ENCODE measurements around the gene FOXC1.

FOXC1 gene

GRCh38 chr6:1609648-1610496 lies at the start of gene FOXC1:
Gene FOXC1, plus strand, starts transcription at chr6:1609915. Its CDS starts 531 bp downstream, at chr6:1610446.
- peak within 1 kb of the TSS; percentile 82 for H3K4me3 Mint-ChIP-seq
- no peaks in the 10 kb centered on the region for H3K36me3 Mint-ChIP-seq
- peaks cover 47% of the 10 kb centered on the region for H3K4me1 Mint-ChIP-seq (ENCODE audit: low read depth)
- no peak within 1 kb of the TSS for H3K27ac Mint-ChIP-seq
- H3K27me3 Mint-ChIP-seq, result peaks cover 41% of the 10 kb centered on the region
- no peaks in the 10 kb centered on the region for H3K9me3 Mint-ChIP-seq (ENCODE audit: low read depth)

- no peaks in the 10 kb centered on the region for H3K9me3 Mint-ChIP-seq (ENCODE audit: low read depth)
- no peaks in the 10 kb centered on the region for H3K36me3 Mint-ChIP-seq
- no peak overlapping the region for H3K27ac Mint-ChIP-seq
- peaks cover 2% of the 10 kb centered on the region for H3K4me1 Mint-ChIP-seq (ENCODE audit: low read depth)
- no peak overlapping the region for H3K4me3 Mint-ChIP-seq
- H3K27me3 Mint-ChIP-seq, result peaks cover 2% of the 10 kb centered on the region
Measured at GRCh38 chr6:1560281-1561058, 49.2 kb upstream of the FOXC1 start.

DNA sequence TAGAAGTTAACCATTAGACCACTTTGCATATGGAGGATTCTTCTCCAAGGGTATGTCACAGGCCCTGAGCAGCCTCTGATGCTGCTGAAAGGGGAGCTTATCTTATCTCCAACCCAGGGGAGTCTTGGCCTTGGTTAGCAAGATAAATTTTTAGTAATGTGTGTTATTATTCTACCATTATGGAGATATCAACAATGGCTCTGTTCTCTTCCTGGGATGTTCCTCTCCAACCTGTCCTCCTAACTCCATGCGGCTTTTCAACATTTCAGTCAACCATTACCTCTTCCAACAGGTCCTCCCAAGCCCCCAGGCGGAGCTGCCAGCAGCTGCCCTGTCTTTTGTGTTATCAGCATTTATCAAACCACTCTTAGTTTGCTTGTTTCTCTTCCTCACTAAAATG lies 48.4 kb upstream of the FOXC1 start:
- Mint-ChIP-seq H3K9me3 (ENCODE audit: low read depth) (no peaks in the 10 kb centered on the region), H3K27me3 (no peaks in the 10 kb centered on the region), H3K4me1 (ENCODE audit: low read depth) (no peaks in the 10 kb centered on the region), H3K27ac (no peak overlapping the region), H3K36me3 (no peaks in the 10 kb centered on the region), H3K4me3 (no peak overlapping the region)

GRCh38 chr6:1562171-1562955 lies 47.4 kb upstream of the FOXC1 start:
- Mint-ChIP-seq H3K36me3 (no peaks in the 10 kb centered on the region), H3K4me3 (no peak overlapping the region), H3K27ac (no peak overlapping the region), H3K27me3 (no peaks in the 10 kb centered on the region), H3K4me1 (ENCODE audit: low read depth) (no peaks in the 10 kb centered on the region), H3K9me3 (ENCODE audit: low read depth) (no peaks in the 10 kb centered on the region)

DNA sequence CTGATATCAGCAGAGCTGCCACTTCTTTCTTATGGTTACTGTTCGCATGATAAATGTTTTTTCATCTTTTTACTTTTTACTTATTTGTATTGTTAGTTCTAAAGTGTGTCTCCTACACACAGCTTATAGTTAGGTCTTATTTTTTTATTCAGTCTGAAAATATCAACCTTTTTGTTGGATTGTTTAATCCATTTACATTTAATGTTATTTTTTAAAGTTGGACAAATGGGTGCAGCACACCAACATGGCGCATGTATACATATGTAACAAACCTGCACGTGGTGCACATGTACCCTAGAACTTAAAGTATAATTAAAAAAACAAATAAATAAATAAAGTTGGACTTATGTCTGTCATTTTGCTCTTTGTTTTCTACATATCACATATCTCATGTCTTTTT lies 40.3 kb upstream of the FOXC1 start:
- Mint-ChIP-seq H3K27ac (no peak overlapping the region), H3K9me3 (ENCODE audit: low read depth) (peaks cover 30% of the 10 kb centered on the region), H3K27me3 (no peaks in the 10 kb centered on the region), H3K4me3 (no peak overlapping the region), H3K36me3 (peaks cover 5% of the 10 kb centered on the region), H3K4me1 (ENCODE audit: low read depth) (no peaks in the 10 kb centered on the region)

DNA sequence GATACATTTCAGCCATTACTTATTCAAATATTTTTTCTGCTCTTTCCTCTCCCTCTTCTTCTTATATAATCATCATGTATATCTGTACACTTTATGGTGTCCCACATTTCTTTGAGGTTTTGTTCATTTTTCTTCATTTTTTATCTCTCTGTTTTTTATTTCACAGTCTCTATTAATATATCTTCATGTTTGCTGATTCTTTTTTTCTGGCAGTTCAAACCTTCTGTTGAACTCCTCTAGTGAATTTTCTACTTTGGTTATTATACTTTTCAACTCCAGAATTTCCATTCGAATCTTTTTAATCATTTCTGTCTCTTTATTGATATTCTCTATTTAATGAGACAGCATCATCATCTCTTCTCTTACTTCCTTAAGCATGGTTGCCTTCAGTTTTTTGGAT lies 38.9 kb upstream of the FOXC1 start:
- Mint-ChIP-seq H3K4me3 (no peak overlapping the region), H3K9me3 (ENCODE audit: low read depth) (peaks cover 30% of the 10 kb centered on the region), H3K4me1 (ENCODE audit: low read depth) (no peaks in the 10 kb centered on the region), H3K36me3 (peaks cover 5% of the 10 kb centered on the region), H3K27ac (no peak overlapping the region), H3K27me3 (no peaks in the 10 kb centered on the region)

- H3K4me3 Mint-ChIP-seq, result no peak overlapping the region
- peaks cover 5% of the 10 kb centered on the region for H3K36me3 Mint-ChIP-seq
- no peak overlapping the region for H3K27ac Mint-ChIP-seq
- H3K4me1 Mint-ChIP-seq (ENCODE audit: low read depth), result no peaks in the 10 kb centered on the region
- peaks cover 30% of the 10 kb centered on the region for H3K9me3 Mint-ChIP-seq (ENCODE audit: low read depth)
- H3K27me3 Mint-ChIP-seq, result no peaks in the 10 kb centered on the region
Measured at GRCh38 chr6:1572892-1573291, 36.8 kb upstream of the FOXC1 start.

GRCh38 chr6:1574083-1574761 lies 35.5 kb upstream of the FOXC1 start:
- Mint-ChIP-seq H3K36me3 (peaks cover 5% of the 10 kb centered on the region), H3K27me3 (no peaks in the 10 kb centered on the region), H3K4me1 (ENCODE audit: low read depth) (no peaks in the 10 kb centered on the region), H3K27ac (no peak overlapping the region), H3K9me3 (ENCODE audit: low read depth) (peaks cover 23% of the 10 kb centered on the region), H3K4me3 (no peak overlapping the region)

DNA sequence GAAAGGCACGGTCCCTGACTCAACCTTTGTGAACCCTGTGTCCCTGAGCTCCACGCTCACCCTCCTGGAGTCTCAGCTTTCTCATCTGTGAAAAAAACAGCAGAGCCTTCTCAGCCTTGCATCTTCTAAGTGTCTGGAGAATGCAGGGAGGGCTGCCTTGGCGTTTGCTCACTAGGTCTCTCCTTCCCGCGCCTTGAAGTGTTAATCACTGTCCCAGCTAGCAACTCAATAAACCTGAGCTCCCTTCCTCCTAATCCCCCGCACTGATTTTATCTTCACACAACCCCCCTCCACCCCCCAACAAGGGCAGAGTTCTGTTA lies 34.9 kb upstream of the FOXC1 start:
- H3K36me3 Mint-ChIP-seq, result peaks cover 5% of the 10 kb centered on the region
- no peak overlapping the region for H3K4me3 Mint-ChIP-seq
- H3K27ac Mint-ChIP-seq, result no peak overlapping the region
- no peaks in the 10 kb centered on the region for H3K27me3 Mint-ChIP-seq
- H3K4me1 Mint-ChIP-seq (ENCODE audit: low read depth), result no peaks in the 10 kb centered on the region
- peaks cover 23% of the 10 kb centered on the region for H3K9me3 Mint-ChIP-seq (ENCODE audit: low read depth)

DNA sequence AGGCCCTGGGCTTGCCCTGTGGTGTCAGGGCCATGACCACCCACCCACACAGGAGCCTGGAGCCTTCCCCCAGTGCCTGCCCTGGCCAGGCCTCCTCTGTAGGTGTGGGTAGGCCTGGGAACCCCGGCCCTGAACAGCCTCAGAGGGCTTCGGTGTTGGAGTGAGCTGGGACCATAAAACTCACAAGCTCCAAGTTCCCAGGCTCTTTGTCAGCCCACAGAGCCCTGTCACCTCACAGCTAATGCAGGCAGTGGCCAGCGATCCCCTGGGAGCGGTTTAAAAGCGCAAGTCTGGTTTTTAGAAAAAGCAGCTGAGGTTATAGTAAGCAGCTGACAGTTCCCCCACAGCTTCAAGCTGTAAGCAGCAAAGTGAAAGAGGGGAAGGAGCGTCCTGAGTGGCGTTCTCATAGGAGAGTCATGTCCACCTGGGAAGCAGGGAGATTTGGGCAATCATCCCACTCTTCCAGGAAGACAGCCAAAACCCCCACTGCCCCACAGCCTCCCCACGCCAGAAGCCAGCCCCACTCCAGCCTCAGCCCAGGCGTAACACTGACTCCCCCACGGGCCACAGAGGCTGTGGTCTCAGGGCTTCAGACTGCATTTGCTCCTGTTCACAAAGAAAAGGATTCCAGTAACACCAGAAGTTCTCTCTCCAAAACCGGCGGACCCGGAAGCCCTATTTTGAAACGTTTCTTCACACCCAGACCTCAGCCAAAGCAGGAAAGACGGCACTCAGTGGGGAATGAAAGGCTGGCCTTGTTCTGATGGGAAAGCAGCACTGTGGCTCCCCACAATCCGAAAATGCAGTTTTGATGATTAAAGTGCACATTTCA lies 34.3 kb upstream of the FOXC1 start:
- Mint-ChIP-seq H3K36me3 (peaks cover 5% of the 10 kb centered on the region), H3K9me3 (ENCODE audit: low read depth) (peaks cover 18% of the 10 kb centered on the region), H3K4me3 (no peak overlapping the region), H3K27me3 (no peaks in the 10 kb centered on the region), H3K4me1 (ENCODE audit: low read depth) (no peaks in the 10 kb centered on the region), H3K27ac (no peak overlapping the region)

DNA sequence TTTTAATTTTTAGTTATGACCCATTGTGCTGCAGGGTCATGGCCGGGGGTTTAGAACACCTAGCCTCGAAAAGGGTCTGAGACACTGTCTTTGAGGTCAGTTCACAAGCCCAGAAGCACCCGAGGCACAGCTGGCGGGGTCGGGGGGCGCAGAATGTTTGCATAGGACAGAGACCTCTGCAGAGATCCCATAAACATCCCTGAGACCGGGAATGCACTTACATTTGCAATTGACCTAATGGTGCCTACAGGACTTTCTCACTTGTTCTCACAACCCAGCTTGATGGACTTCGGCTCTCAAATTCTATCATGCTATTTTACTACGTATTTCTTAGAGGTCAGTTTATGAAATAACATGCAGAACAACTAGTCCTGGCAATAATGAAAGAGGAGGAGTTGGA lies 33.5 kb upstream of the FOXC1 start:
- Mint-ChIP-seq H3K36me3 (peaks cover 4% of the 10 kb centered on the region), H3K9me3 (ENCODE audit: low read depth) (peaks cover 11% of the 10 kb centered on the region), H3K27ac (no peak overlapping the region), H3K4me3 (no peak overlapping the region), H3K4me1 (ENCODE audit: low read depth) (no peaks in the 10 kb centered on the region), H3K27me3 (no peaks in the 10 kb centered on the region)

DNA sequence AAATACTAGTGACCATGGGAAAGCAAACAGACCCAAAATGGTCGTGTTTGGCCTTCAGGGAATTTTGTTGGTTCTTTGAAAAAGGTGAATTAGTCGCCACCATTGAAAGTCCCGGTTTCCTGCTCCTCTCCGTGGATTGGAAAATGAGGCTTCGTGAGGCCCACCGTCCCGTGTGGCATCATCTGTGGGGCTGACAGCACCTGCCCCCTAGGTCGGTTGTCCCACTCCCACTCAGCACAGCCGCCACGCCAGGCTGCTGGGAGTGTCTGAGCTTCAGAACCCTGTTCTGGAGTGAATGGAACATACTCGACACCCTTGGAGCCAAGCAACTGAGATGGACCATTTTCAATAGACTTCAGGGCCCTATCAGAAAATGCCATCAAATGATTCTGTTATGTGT lies 33.0 kb upstream of the FOXC1 start:
- Mint-ChIP-seq H3K4me3 (no peak overlapping the region), H3K27me3 (no peaks in the 10 kb centered on the region), H3K36me3 (no peaks in the 10 kb centered on the region), H3K9me3 (ENCODE audit: low read depth) (peaks cover 6% of the 10 kb centered on the region), H3K4me1 (ENCODE audit: low read depth) (no peaks in the 10 kb centered on the region), H3K27ac (no peak overlapping the region)

DNA sequence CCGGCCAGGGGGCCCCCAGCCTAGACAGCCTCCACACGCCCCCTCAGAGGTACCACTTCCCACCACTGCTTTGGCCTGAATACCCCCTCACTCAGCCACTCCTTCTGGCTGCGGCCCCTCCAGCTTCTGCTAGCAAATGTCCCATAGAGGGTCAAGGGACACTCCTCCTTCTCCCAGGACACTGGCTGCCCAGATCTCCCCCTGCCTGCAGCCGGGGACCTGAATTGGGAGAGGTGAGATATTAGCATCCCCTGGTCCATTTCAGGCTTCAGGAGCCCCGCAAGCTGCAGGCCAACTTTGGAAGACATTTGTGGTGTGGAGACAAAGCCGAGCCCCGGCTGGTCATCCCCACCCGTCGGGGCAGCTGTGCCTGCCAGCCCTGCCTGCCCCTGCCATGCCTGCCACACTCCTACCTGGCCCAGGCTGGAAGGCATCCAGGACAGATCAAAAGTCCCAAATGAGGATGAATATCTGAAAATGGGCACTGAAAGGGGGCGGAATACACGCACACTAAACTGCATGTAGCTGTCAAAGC lies 32.5 kb upstream of the FOXC1 start:
- no peak overlapping the region for H3K27ac Mint-ChIP-seq
- no peaks in the 10 kb centered on the region for H3K36me3 Mint-ChIP-seq
- H3K27me3 Mint-ChIP-seq, result no peaks in the 10 kb centered on the region
- no peak overlapping the region for H3K4me3 Mint-ChIP-seq
- H3K4me1 Mint-ChIP-seq (ENCODE audit: low read depth), result no peaks in the 10 kb centered on the region
- H3K9me3 Mint-ChIP-seq (ENCODE audit: low read depth), result peaks cover 3% of the 10 kb centered on the region
